ENCODE data around the gene IL16. TPM values are rescaled to one million over a fixed set of nuclear protein-coding genes. Genes with fewer than 3 reads are reported as not detected.

IL16 gene
- total RNA-seq, 1 donor from 2014 or later = not detected

- TF ChIP-seq CTCF (IDR thresholded peaks at IDR 0.05; ENCODE audit: insufficient read depth, low read length, poor library complexity, severe bottlenecking) = no peak
- no peaks in the 10 kb centered on the region for H3K36me3 ChIP-seq (ENCODE audit: control insufficient read depth, insufficient read depth, low read length)
- DNase-seq (ENCODE audit: low read depth) = no peak
- H3K4me3 ChIP-seq (ENCODE audit: low read depth, low read length) = no peak overlapping the region
- peaks cover 2% of the 10 kb centered on the region for H3K27me3 ChIP-seq (ENCODE audit: control insufficient read depth, insufficient read depth, low read length)
These were observed 141.1 kb downstream of the IL16 start for GRCh38 chr15:81337713-81338157.

GRCh38 chr15:81338170-81339007 lies 141.7 kb downstream of the IL16 start:
- TF ChIP-seq CTCF (IDR thresholded peaks at IDR 0.05; ENCODE audit: insufficient read depth, low read length, poor library complexity, severe bottlenecking) = no peak
- H3K4me3 ChIP-seq (ENCODE audit: low read depth, low read length) = no peak overlapping the region
- peaks cover 2% of the 10 kb centered on the region for H3K27me3 ChIP-seq (ENCODE audit: control insufficient read depth, insufficient read depth, low read length)
- no peaks in the 10 kb centered on the region for H3K36me3 ChIP-seq (ENCODE audit: control insufficient read depth, insufficient read depth, low read length)
- DNase-seq (ENCODE audit: low read depth) = no peak

GRCh38 chr15:81339321-81339720 lies 142.6 kb downstream of the IL16 start:
- H3K27me3 ChIP-seq (ENCODE audit: control insufficient read depth, insufficient read depth, low read length) = peaks cover 2% of the 10 kb centered on the region
- TF ChIP-seq CTCF (IDR thresholded peaks at IDR 0.05; ENCODE audit: insufficient read depth, low read length, poor library complexity, severe bottlenecking) = no peak
- no peak overlapping the region for H3K4me3 ChIP-seq (ENCODE audit: low read depth, low read length)
- no peaks in the 10 kb centered on the region for H3K36me3 ChIP-seq (ENCODE audit: control insufficient read depth, insufficient read depth, low read length)
- DNase-seq (ENCODE audit: low read depth) = no peak

DNA sequence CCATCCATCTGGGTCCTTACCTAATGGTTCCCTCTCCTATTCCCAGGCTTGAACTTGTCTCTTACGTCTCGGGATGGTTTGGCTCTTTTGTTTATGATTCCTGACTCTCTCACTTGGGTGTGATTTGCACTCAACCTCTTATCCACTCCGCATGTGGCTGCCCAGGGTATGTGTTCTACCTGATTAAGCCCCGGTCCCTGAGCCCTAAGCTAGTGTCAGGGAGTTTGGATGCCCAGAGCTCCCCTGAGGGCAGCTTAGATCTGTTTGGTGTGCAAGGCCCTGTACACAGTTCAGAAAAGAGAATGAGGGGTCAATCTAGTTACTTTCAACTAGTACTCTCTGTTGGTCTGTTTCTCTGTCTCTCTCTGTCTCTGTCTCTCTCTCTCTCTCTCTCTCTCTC lies 143.2 kb downstream of the IL16 start:
- Histone ChIP-seq H3K4me3 (ENCODE audit: low read depth, low read length) (no peak overlapping the region), H3K36me3 (ENCODE audit: control insufficient read depth, insufficient read depth, low read length) (no peaks in the 10 kb centered on the region), H3K27me3 (ENCODE audit: control insufficient read depth, insufficient read depth, low read length) (peaks cover 2% of the 10 kb centered on the region)
- TF ChIP-seq CTCF (IDR thresholded peaks at IDR 0.05; ENCODE audit: insufficient read depth, low read length, poor library complexity, severe bottlenecking) = no peak
- no peak for DNase-seq (ENCODE audit: low read depth)

DNA sequence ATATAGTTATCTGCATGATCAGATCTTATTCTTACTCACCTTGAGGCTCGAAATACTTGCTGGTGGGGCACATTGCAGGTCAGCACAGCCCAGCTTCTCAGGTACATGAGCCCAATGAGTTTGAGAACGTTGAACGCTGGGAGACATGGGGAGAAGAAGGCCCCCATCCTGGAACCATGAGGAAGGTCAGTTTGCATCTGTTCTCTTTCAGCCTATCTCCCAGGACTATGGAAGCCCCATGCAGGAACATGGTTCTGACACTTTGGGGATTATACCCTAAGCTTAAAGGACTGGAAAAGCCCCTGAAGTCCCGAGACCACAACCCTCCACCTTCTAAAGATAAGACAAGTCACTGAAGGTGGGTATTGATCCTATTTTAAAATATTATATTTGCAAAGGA lies 144.7 kb downstream of the IL16 start:
- peaks cover 2% of the 10 kb centered on the region for H3K27me3 ChIP-seq (ENCODE audit: control insufficient read depth, insufficient read depth, low read length)
- H3K4me3 ChIP-seq (ENCODE audit: low read depth, low read length) = no peak overlapping the region
- DNase-seq (ENCODE audit: low read depth) = no peak
- H3K36me3 ChIP-seq (ENCODE audit: control insufficient read depth, insufficient read depth, low read length) = no peaks in the 10 kb centered on the region
- TF ChIP-seq CTCF (IDR thresholded peaks at IDR 0.05; ENCODE audit: insufficient read depth, low read length, poor library complexity, severe bottlenecking) = no peak

GRCh38 chr15:81343371-81343770 lies 146.7 kb downstream of the IL16 start:
- no peak overlapping the region for H3K4me3 ChIP-seq (ENCODE audit: low read depth, low read length)
- TF ChIP-seq CTCF (IDR thresholded peaks at IDR 0.05; ENCODE audit: insufficient read depth, low read length, poor library complexity, severe bottlenecking) = no peak
- DNase-seq (ENCODE audit: low read depth) = no peak
- peaks cover 2% of the 10 kb centered on the region for H3K27me3 ChIP-seq (ENCODE audit: control insufficient read depth, insufficient read depth, low read length)
- no peaks in the 10 kb centered on the region for H3K36me3 ChIP-seq (ENCODE audit: control insufficient read depth, insufficient read depth, low read length)

Data from kidney epithelial cell (primary cell).